GM10248 (cell line): Measurements from ENCODE around the gene CTNND1.

Source experiments
- CTCF ChIA-PET: fragments of 300-600 bp; sonication (Branson Sonifier 250); formaldehyde crosslinking; extraction: SDS; loops from one replicate; lab custom pipeline; 2021; ENCODE audit warnings: antibody characterized with exemption; lab: Yijun Ruan, JAX
- POLR2A ChIA-PET: fragments of 350-650 bp; sonication (Branson Sonifier 250); formaldehyde crosslinking; extraction: SDS; loops from one replicate; lab custom pipeline; 2020; ENCODE audit warnings: antibody characterized with exemption; lab: Yijun Ruan, JAX
- DNase-seq: peaks from one replicate; pipeline ENCODE4 v3.0.0; 2012; ENCODE audit errors: extremely low spot score
- TF ChIP-seq, protein P1 (sequence below): IDR thresholded peaks from 2 replicates; pipeline ENCODE4 v1.5.1; 2012; ENCODE audit warnings: mild to moderate bottlenecking, low read depth; ENCODE audit errors: extremely low read depth, missing control alignments, control extremely low read depth

The CTNND1 gene

DNA sequence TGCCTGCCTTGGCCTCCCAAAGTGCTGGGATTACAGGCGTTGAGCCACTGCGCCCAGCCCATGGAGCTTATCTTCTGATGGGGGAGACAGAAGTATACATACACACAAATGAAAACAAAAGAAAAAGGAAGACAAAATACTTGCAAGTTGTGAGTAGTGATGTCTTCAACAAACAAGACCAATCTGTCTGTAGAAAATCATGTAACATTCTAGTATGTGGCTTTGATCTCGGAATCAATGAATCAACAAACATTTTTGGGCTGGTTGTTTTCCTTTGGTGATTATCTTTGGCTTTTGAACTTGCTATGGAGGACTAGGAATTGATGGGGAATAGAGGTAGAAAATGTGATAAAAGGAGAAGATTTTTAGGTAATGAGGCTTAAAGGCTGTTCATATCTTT, 3.4 kb upstream of the CTNND1 start:
- TF ChIP-seq, protein P1, sequence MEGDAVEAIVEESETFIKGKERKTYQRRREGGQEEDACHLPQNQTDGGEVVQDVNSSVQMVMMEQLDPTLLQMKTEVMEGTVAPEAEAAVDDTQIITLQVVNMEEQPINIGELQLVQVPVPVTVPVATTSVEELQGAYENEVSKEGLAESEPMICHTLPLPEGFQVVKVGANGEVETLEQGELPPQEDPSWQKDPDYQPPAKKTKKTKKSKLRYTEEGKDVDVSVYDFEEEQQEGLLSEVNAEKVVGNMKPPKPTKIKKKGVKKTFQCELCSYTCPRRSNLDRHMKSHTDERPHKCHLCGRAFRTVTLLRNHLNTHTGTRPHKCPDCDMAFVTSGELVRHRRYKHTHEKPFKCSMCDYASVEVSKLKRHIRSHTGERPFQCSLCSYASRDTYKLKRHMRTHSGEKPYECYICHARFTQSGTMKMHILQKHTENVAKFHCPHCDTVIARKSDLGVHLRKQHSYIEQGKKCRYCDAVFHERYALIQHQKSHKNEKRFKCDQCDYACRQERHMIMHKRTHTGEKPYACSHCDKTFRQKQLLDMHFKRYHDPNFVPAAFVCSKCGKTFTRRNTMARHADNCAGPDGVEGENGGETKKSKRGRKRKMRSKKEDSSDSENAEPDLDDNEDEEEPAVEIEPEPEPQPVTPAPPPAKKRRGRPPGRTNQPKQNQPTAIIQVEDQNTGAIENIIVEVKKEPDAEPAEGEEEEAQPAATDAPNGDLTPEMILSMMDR: no peak
- no peak for DNase-seq
- ChIA-PET POLR2A (no interaction called here), CTCF (interaction anchor here (1.2 to 10.8 kb wide), 7 partner anchors 10 to 44 kb away, joined by 3 to 92 read pairs (median 3); no protein-coding TSS in a partner anchor)

- ChIA-PET POLR2A (interaction anchor here (2.8 kb wide), 1 partner anchor 18 kb away, joined by 9 read pairs; no protein-coding TSS in a partner anchor), CTCF (interaction anchor here (1.0 to 10.8 kb wide), 9 partner anchors 9 to 236 kb away, joined by 3 to 92 read pairs (median 5); partner anchors contain the start of gene BTBD18)
- TF ChIP-seq, protein P1: no peak
- no peak for DNase-seq
Measured at GRCh38 chr11:57762235-57762861, 746 bp downstream of the CTNND1 start.

- ChIA-PET POLR2A (interaction anchor here (0.5 to 2.8 kb wide), 3 partner anchors 10 to 19 kb away, joined by 3 to 9 read pairs (median 4); no protein-coding TSS in a partner anchor), CTCF (interaction anchor here (0.7 to 10.8 kb wide), 10 partner anchors 8 to 805 kb away, joined by 3 to 92 read pairs (median 4); partner anchors contain the start of gene BTBD18)
- TF ChIP-seq, protein P1: no peak
- no peak for DNase-seq
Measured at GRCh38 chr11:57763568-57763967, 2.0 kb downstream of the CTNND1 start.

- ChIA-PET CTCF (interaction anchor here (0.7 to 10.8 kb wide), 9 partner anchors 12 to 805 kb away, joined by 3 to 92 read pairs (median 4); partner anchors contain the start of gene BTBD18), POLR2A (interaction anchor here (0.5 to 1.7 kb wide), 3 partner anchors 9 to 20 kb away, joined by 3 to 4 read pairs (median 4); no protein-coding TSS in a partner anchor)
- no peak for DNase-seq
- TF ChIP-seq, protein P1: no peak
Measured at GRCh38 chr11:57764021-57764420, 2.4 kb downstream of the CTNND1 start.

DNA sequence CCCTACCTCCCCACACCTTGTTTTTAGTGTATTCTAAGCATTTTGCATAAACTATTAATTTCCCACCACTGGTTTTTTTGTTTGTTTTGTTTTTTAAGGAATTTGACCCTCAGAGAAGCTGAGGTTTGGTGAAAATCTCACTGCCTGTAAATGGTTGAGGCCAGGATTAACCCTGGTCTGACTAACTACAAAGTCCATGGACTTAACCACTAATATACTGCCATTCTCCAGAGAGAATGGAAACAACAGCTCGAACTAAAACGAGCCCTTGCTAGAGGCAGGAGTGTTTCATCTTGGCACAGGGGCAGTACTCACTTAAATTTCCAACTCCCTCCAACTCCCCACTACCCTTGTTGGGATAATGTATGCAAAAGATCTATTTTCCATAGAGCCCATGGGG, 3.0 kb downstream of the CTNND1 start:
- DNase-seq: no peak
- ChIA-PET POLR2A (interaction anchor here (0.7 to 1.7 kb wide), 2 partner anchors 14 to 20 kb away, joined by 3 to 4 read pairs; no protein-coding TSS in a partner anchor), CTCF (interaction anchor here (0.7 to 10.8 kb wide), 9 partner anchors 13 to 804 kb away, joined by 3 to 92 read pairs (median 4); partner anchors contain the start of gene BTBD18)

GRCh38 chr11:57764972-57765371, 3.4 kb downstream of the CTNND1 start:
- no peak for DNase-seq
- TF ChIP-seq, protein P1: no peak
- ChIA-PET POLR2A (interaction anchor here (1.7 kb wide), 1 partner anchor 21 kb away, joined by 4 read pairs; no protein-coding TSS in a partner anchor), CTCF (interaction anchor here (0.7 to 10.8 kb wide), 6 partner anchors 13 to 37 kb away, joined by 3 to 92 read pairs (median 14); partner anchors contain the start of gene BTBD18)

More for the DNA sequence above, 3.0 kb downstream of the CTNND1 start:
- TF ChIP-seq, protein P1: no peak
